NCI-H1417 (cell line): ENCODE data around the gene GH1.

ENCODE experiments used
- DNase-seq, 3 experiments: peaks; one replicate each; lab custom pipeline; 2025; lab: John Stamatoyannopoulos, UW

The GH1 gene

GRCh38 chr17:63944736-63945499 lies 26.3 kb upstream of the GH1 start:
- DNase-seq = no peak

GRCh38 chr17:63943745-63944144 lies 25.1 kb upstream of the GH1 start:
- DNase-seq = no peak

GRCh38 chr17:63942309-63942985 lies 23.8 kb upstream of the GH1 start:
- DNase-seq = no peak

- no peak for DNase-seq
Observed at GRCh38 chr17:63941751-63942150, 23.1 kb upstream of the GH1 start.

GRCh38 chr17:63941162-63941561 lies 22.5 kb upstream of the GH1 start:
- DNase-seq = no peak

- DNase-seq = no peak
Observed at GRCh38 chr17:63940584-63940983, 21.9 kb upstream of the GH1 start.

- no peak for DNase-seq
Observed at GRCh38 chr17:63939884-63940283, 21.2 kb upstream of the GH1 start.

GRCh38 chr17:63939401-63939800 lies 20.8 kb upstream of the GH1 start:
- DNase-seq = no peak

GRCh38 chr17:63937920-63938319 lies 19.3 kb upstream of the GH1 start:
- DNase-seq = no peak

GRCh38 chr17:63937319-63937718 lies 18.7 kb upstream of the GH1 start:
- DNase-seq = no peak

GRCh38 chr17:63934183-63935112 lies 15.8 kb upstream of the GH1 start:
- no peak for DNase-seq

- DNase-seq = no peak
Observed at GRCh38 chr17:63933598-63933997, 15.0 kb upstream of the GH1 start.

- no peak for DNase-seq
Observed at GRCh38 chr17:63932721-63933120, 14.1 kb upstream of the GH1 start.

- DNase-seq = no peak
Observed at GRCh38 chr17:63931981-63932561, 13.4 kb upstream of the GH1 start, which contains the start of gene CD79B. TSS of gene CD79B (minus strand) at chr17:63932331. CDS start at chr17:63932261, 70 bp downstream.

- DNase-seq = no peak
Observed at GRCh38 chr17:63930951-63931575, 12.4 kb upstream of the GH1 start.

- DNase-seq = no peak
Observed at GRCh38 chr17:63929860-63930766, 11.5 kb upstream of the GH1 start.

- DNase-seq = no peak
Observed at GRCh38 chr17:63928966-63929695, 10.5 kb upstream of the GH1 start.

- no peak for DNase-seq
Observed at GRCh38 chr17:63928172-63928666, 9.6 kb upstream of the GH1 start.

GRCh38 chr17:63927464-63928171 lies 9.0 kb upstream of the GH1 start:
- peak in 1 of 3 experiments; percentile 2 for DNase-seq
